ENCODE data around the gene ENOX1.
A peak's percentile ranks its signal among the peaks of the same experiment; 100 is the strongest.
"Not testable (repeated sequence)": the region's sequence is repeated elsewhere in the genome, so short reads cannot be mapped to it uniquely, and the experiment has no call there.

ENOX1 gene

DNA sequence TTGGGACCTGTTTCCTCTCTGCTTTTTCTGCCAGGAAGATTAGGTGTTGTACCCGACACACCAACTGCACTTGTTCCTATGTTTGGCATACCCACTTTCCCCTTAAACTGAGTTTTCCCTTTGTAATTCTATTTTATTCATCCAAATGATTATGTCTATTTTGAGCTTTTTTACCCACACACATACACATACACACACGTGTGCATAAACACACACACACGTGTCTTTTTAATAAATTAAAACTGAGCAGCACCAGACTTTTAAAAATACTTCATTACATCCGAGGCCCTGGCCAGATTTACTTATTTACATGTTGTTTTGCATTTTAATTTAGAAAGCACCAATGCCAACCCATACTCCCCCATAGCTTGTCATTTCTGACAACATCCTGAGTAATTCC, 413.4 kb downstream of the ENOX1 start:
- no peak for DNase-seq

DNA sequence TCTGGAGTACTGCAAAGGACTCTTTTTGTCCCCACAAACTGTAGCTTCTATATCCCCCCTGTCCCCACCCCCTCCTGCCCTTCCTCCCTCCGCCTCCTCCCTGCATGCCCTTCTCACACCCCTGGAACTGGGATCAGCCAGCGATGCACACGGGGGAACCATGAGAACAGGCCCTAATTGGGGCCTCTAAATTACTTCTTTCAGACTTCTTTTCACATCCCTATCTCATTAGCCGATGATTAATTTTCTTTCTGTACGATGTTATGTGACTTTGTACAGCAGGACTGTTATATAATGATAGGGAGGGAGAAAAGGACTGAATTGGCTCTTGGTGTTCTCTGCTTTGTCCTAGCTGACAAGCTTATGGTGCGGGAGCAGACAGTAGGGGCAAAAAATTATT, 415.9 kb downstream of the ENOX1 start:
- no peak for DNase-seq

DNA sequence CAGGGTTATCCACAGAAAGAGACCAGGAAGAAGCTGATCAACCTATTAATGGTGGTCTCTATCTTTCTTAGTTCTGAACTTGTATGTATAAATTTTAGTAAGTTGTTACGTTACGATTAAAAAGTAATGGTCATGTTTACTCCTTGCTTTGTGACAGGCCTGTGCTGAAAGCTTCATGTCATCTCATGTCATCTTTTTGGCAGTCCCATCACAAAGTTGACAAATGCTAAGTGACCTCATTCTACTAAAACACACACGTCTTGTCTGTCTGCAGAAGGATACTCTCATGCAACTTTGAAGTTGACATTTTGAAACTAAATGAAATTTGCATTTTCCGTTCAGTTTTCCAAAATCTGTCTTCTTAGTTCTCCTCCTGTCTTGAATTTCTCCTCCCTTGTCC, 417.5 kb downstream of the ENOX1 start:
- no peak for DNase-seq

DNA sequence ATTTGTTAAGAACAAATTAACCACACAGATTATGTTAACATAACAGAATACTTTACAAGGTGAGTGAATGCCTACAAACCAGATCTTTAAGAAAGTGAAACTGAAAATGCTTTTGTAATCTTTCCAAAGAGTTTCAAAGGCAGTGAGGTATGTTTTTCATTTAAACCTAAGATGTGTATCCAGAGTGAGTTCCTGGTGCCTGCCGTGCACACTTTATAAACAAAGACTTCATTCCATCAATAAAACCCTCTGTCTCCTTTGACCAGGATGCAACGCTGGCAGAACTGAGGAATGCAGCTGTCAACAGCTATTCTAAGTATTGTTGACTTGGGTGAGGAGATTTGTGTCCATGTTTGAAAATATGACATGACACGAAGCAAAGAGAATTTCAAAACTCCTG, 418.8 kb downstream of the ENOX1 start:
- DNase-seq: peak; percentile 60

DNA sequence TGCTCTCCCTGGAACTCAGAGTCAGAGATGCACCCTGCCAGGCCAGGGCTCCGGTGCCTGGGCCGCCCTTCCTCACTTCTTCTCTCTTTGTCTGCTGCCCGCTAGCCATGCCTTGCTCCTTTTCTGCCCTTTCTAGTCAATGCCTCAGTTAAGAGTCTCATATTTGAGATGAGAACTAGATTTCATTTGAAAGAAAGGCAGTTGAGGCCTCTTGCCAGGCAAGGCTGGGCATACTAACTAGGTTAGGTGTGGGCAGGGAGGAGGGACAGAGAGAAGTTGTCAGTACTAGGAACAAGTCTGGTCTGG, 421.8 kb downstream of the ENOX1 start:
- no peak for DNase-seq

DNA sequence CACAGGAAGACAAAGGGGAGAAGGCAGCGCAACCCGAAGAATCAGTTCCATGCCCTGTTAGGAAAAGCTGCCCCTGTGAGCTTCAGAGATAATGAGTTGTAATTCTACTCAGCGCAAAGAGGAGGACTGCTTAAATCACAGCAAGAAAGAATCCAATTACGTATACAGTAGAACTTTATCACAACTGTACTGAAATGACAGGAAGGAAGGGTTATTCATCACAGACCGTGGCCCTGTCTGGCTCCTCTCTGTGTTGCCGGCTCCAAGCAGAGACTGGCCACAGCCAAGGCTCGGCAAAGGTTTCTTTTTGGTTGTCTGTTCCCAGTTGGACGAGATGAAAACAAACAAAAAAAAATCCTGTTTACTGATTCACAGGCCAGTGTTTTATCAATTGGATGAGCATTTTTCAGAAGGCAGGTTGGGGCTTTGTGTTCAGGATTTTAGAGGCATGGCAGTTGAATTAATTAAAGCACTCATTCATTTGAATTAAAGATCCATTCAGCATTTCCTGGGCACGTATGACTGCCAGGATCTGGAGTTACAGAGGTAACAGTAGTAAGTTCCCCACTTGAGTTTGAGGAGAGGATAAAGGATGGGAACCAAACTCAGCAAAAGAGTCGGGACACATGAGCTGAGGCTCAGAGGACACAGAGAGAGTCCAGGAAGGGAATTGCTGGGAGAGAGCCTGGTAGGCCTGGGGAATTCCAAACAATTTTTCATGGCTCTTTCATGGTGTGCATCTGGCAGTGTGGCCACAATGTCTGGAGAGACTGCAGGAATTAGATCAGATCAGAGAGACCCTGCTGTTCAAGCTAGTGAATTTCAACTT, 422.3 kb downstream of the ENOX1 start:
- peak; percentile 68 for DNase-seq

DNA sequence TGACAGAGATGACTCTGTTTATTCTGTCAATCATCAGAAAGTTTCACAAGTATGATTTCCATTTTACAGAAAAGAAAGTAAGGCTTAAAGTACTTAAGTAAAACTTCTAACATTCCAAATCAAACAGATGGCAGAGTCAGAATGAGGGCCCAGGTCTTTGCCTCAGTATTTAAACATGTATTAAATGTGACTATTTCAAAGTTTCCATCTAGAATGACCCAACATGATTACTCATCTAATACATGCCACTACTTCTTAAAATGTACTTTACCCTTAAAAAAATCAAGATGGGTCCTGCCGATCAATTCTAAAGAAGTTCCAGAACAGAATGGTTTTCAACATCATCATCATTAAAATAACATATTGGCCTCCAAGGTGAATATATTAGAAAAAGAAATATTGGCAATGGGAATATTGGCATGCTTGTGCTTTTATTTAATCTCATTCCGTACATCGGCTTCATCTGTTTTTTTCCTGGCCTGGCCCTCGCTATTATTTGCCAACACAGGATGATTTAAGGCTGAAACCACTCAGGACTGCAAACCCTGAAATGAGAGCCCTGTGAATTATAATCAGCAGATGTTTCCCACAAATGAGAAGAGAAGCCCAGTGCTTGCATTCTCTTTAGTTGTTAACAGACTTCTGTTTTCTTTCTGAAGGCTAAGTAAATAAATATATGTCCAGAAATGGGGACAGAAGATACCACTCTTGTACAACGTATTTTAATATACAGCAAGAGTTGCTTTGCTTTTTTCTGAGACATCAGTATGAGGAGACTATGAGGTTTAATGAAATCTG, 423.4 kb downstream of the ENOX1 start:
- DNase-seq: peak; percentile 57

DNA sequence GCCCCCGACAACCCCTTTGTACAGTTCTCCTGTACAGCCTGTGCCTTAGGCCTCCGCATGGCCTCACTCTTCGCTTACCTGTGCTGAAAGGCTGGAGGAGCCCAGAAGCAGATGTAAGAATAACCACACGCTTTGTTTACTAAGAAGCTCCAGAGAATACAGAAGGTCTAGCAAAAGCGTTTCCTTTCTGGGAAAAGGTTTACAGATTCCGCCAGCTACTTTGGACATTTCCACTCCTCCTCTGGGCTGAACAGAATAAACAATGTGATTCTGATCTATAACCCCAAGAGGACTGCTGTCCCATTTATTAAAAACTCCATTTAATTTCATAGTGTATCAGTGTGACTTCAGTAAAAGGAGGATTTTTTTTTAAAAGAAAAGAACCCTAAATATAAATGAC, 424.2 kb downstream of the ENOX1 start:
- no peak for DNase-seq

DNA sequence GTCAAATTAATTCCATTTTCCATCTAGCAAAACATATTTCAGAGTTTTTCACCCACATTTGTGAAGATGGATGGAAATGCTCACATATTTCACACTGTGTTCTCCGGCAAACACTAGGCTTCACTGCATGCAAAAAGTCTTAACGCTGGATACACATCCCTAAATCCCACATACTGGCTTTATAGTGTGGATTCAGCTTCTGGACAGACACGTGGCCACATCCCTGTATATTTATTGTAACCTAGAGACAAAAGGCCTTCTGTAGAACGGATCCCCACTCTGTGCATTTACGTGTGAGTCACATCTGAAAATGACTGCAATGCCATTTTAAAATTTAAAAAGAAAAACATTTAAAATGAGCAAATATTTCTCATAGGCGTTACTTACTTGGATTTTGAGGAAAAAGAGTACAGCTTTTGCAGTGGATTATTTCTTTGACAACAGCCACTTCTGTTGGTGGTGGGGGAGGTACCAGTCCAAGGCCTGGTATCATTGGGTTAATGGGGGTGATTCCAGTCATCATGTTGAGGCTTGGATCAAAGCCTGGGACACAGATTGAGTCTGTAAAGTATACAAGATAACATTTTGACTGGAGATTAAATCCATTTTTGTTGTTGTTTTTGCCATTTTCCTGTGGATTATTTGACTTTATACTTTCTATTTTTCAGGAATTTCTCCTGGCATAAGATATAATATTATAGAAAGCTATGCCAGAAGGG, 425.7 kb downstream of the ENOX1 start:
- peak; percentile 13 for DNase-seq

DNA sequence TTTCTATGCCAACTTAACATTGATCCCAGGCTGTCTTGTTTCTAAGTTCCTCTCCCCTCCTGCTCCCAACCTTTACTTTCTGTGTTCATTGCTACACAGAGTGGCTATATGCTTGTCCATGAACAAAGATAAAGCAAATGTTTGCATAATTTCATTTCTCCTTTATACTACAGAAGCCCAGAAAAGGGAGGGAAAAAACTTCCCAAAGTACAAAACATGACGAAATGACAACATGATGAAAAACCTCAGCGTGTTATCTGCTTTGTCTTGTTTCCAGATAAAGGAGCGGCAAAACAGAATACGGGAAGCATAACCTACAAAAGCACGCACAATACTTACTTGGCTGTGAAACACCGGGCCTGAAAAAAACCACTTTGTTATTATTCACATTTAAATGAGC, 426.6 kb downstream of the ENOX1 start:
- DNase-seq: no peak

DNA sequence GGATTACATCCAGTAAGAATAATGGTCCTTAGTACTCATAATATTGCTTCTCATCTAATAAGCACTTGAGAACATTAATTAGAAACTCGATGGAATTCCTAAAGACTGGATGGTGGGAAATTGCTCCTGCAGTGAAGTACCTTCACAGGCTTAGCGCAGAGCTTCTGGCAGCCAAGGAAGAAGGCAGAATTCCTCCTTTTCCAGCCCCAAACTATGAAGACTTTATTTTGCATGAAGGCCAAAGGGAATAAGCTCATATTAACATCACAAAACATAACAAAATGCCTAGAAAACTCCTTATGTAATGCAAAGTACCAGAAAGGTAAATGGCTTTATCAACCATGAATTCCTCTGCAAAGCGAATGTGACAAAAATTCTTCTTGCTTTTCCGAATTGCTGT, 427.2 kb downstream of the ENOX1 start:
- no peak for DNase-seq

DNA sequence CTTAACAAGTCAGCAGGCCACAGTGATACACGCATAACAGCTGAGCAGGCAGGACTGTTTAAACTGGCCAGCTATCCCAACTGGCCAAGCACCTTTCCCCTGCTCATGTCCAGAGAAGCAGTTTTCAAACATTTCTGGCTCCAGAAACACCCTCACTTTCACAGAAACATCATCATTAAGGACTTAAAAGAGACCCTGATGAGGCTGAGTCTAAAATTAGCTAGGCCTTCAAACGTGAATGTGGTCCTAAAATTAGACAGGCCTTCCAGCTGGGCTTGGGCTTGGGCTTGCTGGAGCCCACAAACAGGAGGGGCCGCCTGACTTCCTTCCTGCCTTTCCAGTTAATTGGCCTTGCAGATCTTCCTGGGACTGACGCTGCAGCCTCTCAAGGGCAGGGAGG, 429.2 kb downstream of the ENOX1 start:
- no peak for DNase-seq

DNA sequence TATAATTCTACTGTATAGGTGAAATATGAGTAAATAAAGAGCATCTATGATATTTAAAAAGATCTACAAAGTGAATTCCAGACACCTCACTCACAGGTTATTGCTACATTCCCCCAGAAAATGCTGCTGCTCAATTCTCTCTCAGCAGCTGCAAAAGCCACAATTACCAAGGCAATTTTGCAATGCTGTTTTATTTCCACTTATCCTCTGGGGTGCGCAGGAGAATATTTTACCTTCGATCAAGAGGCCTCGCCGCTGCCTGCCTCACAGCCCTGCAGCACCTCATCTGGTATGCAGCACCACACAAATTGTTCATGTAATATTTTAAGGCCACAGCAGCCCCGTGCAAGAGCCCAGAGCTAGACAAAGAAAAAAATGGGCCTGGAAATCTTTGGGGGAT, 430.2 kb downstream of the ENOX1 start:
- DNase-seq: peak; percentile 55

DNA sequence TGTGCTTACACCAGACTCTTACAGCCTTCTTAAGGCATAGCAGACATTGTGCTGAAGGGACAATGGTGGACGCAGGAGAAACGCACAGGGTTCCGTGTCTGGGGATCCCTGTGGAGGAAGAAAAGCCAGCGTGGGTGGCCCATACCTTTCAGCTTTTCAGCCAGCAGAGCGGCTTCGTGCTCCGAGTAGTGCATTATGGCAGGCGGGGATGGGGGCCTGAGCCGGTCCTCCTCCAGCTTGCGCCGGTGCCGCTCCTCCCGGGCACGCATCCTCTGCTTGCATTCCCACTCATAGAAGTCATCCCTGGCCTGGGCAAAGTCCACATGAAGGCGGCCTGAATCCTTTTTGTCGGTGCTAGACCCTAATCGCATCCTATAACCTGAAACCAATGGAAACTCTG, 431.0 kb downstream of the ENOX1 start:
- no peak for DNase-seq

DNA sequence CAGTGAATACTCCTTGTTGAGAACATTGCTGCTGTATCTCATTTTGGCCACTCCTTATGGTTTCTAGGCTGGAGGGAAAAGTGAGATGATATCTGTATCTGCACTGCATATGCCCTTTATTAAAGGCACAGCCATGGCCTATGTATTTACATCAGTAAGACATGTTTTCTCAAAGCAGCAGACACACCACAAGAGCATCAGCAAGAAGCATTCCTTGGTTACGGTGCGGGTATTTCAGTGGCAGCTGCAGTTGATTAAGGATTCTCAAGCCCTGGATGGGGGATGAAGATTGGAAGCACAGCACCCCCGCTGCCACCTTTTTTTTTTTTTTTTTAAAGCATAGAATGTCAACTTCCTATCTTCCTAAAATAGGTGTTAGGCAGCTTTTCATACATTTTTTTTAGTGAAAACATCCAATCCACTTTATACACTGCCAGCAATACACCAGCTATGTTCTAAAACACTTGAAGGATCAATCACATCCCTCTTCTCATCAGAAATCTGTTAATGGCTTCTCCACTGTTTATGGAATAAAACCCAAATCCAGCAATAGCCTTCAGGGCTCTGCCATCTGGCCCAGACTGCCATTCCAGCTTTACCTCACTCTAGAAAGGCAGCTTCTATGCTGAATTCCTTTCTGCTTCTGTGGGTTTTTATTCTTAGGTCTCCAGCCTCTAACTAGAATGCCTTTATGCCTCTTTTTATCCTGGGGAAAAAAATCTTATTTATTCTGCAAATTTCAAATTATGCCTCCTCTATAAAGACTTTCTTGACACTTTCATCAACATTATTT, 432.4 kb downstream of the ENOX1 start:
- peak; percentile 77 for DNase-seq

DNA sequence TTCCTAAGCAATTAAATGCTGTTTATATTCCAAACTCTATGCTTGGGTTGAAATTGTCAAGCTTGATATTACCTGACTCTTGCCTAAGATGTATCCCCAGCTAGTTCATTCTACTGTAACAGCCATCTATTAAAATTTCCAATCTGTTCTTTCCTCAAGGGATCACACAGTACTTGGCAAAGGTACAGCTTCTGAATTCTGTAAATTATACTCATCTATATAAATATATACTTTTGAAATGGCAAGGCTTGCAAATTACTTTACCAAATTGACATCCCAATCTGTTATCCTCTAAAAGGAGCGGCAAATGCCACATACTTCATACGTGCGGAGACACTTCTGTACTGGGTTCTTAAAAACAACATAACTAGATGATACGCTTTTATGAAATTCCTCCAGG, 433.1 kb downstream of the ENOX1 start:
- no peak for DNase-seq

DNA sequence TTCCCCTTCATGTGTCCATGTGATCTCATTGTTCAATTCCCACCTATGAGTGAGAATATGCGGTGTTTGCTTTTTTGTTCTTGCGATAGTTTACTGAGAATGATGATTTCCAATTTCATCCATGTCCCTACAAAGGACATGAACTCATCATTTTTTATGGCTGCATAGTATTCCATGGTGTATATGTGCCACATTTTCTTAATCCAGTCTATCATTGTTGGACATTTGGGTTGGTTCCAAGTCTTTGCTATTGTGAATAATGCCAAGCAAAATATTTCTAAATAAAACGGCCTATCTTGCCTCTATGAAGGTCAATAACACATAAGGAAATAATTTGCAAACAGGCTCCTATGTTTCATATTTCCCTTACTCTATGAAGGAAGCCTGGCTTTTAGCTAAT, 435.2 kb downstream of the ENOX1 start:
- not testable (repeated sequence) for DNase-seq

DNA sequence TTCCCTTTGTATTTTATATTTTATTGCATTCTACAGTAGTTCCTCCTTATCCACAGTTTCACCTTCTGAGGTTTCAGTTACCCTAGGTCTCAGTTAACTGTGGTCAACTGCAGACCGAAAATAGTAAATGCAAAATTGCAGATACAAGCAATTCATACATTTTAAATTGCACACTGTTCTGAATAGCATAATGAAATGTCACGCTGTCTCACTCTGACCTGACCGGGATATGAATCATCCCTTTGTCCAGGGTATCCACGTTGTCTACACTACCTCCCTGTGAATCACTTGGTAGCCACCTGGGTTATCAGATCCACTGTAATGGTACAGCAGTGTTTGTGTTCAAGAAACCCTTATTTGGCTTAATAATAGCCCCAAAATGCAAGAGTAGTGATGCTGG, 438.4 kb downstream of the ENOX1 start:
- DNase-seq: peak; percentile 21

DNA sequence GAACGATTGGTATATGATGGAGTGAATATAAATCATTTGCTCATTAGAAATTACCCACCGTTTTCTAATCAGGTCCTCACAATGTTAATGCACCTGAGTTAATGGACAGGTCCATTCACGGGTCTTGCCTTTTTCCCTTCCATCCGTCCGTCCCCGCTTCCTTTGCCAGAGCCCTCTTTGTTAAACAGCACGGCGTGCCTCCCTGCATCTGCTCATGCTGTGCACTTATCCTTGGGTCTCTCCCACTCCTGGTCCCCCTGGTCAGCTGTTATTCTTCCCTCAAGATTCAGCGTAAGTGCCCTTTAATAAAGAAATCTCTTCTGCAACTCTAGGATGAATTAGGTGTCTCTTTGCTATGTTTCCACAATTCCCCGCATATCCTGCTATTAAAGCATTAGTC, 438.9 kb downstream of the ENOX1 start:
- DNase-seq: no peak

DNA sequence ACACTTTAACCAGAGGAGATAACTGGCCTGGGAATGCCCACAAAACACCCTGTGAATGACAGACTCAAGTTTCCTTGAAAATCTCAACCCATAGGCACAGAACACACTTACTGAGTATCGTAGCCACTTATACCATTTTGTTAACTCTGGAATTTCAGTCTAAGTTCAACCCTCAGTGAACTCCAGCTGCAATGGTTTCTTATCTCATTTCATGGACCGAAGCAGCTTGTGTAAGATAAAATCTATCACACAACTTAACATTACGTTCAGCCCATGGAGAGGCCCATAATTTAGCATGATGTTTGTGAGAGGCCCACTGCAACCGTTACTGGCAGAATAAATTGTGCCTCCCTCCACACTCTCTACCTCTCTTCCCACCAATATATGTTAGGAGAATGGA, 440.3 kb downstream of the ENOX1 start:
- DNase-seq: no peak

DNA sequence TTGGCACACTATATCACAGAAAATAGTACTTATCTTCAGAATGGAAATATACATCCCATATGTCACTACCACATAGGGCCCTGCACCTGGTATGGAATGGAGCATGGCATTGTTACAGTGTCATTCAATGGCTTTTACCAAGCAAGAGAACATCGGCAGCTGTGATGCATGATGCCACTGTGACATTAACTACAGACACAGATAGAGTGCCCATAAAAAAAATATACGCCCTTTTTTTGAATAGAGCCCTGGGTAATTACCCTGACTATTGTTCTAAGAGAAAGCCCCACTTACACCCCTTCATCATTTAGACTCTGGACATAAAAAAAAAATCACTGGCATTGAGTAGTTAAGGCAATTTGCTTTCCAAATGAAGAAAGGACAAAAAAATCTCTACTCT, 443.1 kb downstream of the ENOX1 start:
- no peak for DNase-seq

DNA sequence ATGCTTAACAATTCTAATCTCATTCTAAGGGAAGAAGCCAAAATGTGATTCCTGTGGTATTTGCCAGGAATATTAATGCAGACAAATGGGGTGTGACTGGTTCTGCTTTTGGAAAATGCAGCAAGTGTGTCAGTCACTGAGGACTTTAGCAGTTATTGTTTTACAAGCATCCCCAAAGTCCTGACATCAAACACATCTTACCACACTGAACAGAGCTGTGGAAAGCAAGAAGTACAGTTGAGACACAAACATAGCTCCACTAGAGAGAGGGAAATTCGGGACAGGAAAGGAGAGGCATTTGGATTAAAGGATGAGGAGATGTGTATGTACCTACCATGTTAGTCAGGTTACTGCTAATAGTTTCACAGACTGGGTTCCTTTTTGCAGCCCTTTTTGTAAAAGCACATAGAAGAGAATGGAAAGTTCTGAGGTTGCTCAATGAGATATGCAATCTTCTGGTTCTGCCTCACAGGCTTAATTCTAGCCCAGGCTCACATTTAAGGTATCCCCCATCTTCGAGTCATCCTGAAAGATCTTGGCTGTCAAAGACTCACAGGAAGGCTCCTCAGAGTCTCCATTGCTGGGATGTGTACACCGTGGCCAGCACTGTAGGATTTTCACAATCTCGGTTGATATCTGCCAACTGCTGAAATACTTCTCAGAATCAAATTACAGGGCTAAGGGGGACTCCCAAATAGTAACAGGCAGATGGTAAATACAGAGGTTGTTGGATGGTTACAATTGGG, 446.8 kb downstream of the ENOX1 start:
- peak; percentile 41 for DNase-seq

Data from fibroblast of skin of right quadriceps (primary cell).